ENCODE measurements around the gene H3-3A. TPM values are rescaled to one million over a fixed set of nuclear protein-coding genes. Genes with fewer than 3 reads are reported as not detected.

H3-3A gene
- total RNA-seq, 1 donor: 164 TPM

GRCh38 chr1:226027538-226028217 lies 34.8 kb upstream of the H3-3A start:
- no peak for TF ChIP-seq CTCF (IDR thresholded peaks at IDR 0.05; ENCODE audit: insufficient read depth, low read length)
- DNase-seq (ENCODE audit: low read depth): peak; percentile 29
- no peak overlapping the region for H3K4me3 ChIP-seq (ENCODE audit: low read depth, low read length)

- no peak for TF ChIP-seq CTCF (IDR thresholded peaks at IDR 0.05; ENCODE audit: insufficient read depth, low read length)
- no peak for DNase-seq (ENCODE audit: low read depth)
- no peak overlapping the region for H3K4me3 ChIP-seq (ENCODE audit: low read depth, low read length)
Observed at GRCh38 chr1:226029093-226029496, 33.4 kb upstream of the H3-3A start.

GRCh38 chr1:226029568-226030225 lies 32.8 kb upstream of the H3-3A start:
- no peak for TF ChIP-seq CTCF (IDR thresholded peaks at IDR 0.05; ENCODE audit: insufficient read depth, low read length)
- H3K4me3 ChIP-seq (ENCODE audit: low read depth, low read length): no peak overlapping the region

GRCh38 chr1:226033582-226033981 lies 28.9 kb upstream of the H3-3A start:
- TF ChIP-seq CTCF (IDR thresholded peaks at IDR 0.05; ENCODE audit: insufficient read depth, low read length): no peak
- no peak for DNase-seq (ENCODE audit: low read depth)

More at GRCh38 chr1:226029568-226030225, 32.8 kb upstream of the H3-3A start:
- DNase-seq (ENCODE audit: low read depth): no peak

GRCh38 chr1:226033991-226034390 lies 28.5 kb upstream of the H3-3A start:
- H3K4me3 ChIP-seq (ENCODE audit: low read depth, low read length): no peak overlapping the region
- no peak for DNase-seq (ENCODE audit: low read depth)
- TF ChIP-seq CTCF (IDR thresholded peaks at IDR 0.05; ENCODE audit: insufficient read depth, low read length): no peak

More at GRCh38 chr1:226033582-226033981, 28.9 kb upstream of the H3-3A start:
- no peak overlapping the region for H3K4me3 ChIP-seq (ENCODE audit: low read depth, low read length)

- H3K4me3 ChIP-seq (ENCODE audit: low read depth, low read length): no peak overlapping the region
- no peak for TF ChIP-seq CTCF (IDR thresholded peaks at IDR 0.05; ENCODE audit: insufficient read depth, low read length)
- peak; percentile 100 for DNase-seq (ENCODE audit: low read depth)
Observed at GRCh38 chr1:226034482-226034881, 28.0 kb upstream of the H3-3A start.
